ENCODE data around the gene SCUBE1.
"Not testable (repeated sequence)": the region's sequence is repeated elsewhere in the genome, so short reads cannot be mapped to it uniquely, and the experiment has no call there.

The SCUBE1 gene

DNA sequence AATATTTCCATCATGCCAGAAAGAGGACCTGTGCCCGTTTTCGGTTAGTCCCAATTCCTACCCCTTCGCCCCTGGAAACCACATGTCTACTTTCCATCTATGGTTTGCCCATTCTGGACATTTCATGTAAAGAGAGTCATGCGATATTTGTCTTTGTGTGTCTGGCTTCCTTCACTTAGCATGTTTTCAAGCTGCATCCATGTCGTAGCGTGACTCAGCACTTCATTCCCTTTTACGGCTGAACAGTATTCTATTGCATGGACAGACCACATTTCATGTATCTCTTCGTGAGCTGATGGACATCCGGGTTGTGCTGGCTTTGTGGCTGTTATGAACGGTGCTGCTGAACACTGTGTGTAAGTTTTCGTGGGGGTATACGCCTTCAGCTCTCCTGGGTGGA lies 43.4 kb downstream of the SCUBE1 start:
- DNase-seq, result no peak

- no peak for DNase-seq
Measured at GRCh38 chr22:43298062-43298801, 44.9 kb downstream of the SCUBE1 start.

DNA sequence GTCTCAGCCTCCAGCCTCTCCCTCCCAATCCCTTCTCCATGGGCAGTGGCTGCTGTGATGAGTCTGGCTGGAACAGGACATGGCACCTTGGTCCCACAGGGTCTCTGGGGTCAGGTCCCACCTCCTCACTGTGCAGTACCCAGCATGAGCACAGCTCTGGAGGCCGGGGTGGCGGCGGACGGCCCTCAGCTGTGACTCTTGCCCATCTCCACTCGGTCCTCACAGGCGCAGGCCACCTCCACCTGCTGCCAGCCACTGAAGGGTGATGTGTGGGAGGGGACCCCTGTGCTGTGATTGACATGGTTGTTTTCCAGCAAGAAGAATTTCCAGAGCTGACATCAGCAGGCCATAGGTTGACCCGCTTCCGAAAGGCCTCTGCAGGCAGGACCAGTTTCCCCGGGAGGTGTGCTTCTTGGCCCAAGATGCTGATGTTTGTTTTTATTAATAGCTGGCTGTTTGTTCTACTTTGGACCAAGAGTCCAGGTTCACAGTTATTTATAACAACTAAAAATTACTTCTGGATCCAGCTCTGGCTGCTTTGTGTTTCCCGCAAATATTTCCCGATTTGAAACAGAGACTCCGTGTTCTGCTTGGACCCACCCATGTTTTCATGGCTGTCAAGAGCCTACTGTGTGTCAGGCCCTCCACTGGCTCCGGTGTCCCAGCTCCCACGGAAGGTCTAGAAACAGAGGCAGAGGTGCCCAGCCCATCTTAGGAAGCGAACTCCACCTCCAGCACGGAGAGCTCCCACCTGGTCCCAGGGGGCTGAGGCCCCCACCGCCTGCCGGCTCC lies 45.7 kb downstream of the SCUBE1 start:
- no peak for DNase-seq

- DNase-seq, result no peak
Measured at GRCh38 chr22:43296276-43296902, 46.8 kb downstream of the SCUBE1 start.

GRCh38 chr22:43295660-43296059 lies 47.5 kb downstream of the SCUBE1 start:
- DNase-seq, result no peak

DNA sequence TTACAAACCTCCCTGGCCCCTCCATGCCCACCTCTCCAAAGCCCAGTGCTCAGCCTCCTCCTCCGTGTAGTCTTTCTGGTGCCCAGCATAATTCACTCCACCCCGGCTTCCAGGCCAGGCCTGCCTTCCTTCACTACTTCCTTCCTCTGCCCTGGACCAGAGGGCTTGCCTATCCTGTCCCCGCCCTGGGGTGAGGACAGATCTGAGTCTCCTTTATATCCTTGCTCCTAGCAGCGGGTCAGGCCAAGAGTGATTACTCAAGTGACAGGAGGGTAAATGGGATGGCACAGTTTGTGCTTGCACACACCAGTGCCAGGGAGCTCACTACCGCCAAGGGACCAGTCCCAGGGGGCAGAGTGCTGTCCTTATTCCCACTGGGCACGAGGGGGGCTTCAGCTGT lies 48.0 kb downstream of the SCUBE1 start:
- no peak for DNase-seq

- no peak for DNase-seq
Measured at GRCh38 chr22:43293655-43294392, 49.3 kb downstream of the SCUBE1 start.

DNA sequence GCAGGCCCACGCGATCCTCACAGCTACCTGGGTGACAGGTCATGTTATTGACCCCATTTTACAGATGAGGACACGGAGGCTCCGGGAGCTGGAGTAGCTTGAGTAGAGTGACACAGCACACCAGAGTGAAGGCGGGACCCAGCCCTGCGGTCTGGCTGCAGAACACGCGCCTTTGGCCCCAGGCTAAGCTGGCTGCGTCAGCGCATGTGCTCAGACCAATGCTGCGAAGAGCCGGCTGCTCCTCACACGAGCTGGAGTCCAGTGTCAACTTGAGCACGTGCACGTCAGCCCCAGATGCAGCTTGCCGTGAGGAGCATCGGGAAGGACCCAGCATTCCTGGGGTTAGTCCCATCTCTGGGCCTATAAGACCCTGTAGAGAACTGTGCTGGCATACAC lies 49.9 kb downstream of the SCUBE1 start:
- no peak for DNase-seq

DNA sequence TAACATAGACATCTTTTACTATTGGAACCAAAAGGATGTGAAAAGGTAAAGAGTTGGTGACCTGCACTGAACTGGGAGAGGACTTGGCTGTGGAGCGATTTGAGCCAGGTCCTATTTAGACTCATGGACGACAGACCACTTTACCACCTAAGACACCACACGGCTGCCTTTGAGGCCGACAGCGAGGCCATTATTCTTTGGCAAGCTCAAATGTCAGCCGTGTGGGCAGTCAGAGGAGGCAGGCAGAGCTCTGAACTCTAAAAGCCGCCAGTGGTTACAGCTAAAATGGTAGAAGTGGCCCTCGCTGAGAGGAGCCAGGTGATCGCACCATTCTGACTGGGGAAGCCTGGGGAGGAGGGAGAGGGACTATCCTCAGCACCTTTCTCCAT lies 50.5 kb downstream of the SCUBE1 start:
- no peak for DNase-seq

DNA sequence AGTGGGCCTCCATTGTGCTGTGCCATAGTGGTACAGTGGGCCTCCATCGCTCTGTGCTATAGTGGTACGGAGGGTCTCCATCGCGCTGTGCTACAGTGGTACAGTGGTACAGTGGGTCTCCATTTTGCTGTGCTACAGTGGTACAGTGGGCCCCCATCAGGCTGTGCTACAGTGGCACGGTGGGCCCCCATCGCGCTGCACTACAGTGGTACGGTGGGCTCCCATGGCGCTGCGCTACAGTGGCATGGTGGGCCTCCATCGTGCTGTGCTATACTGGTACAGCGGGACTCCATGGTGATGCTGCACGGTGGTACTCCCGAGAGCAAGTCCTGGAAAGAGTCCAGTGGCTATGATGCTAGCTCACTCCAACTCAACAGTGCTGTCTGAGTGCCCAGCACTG lies 51.8 kb downstream of the SCUBE1 start:
- no peak for DNase-seq

- no peak for DNase-seq
Measured at GRCh38 chr22:43289976-43290721, 53.0 kb downstream of the SCUBE1 start.

- no peak for DNase-seq
Measured at GRCh38 chr22:43289531-43289963, 53.6 kb downstream of the SCUBE1 start.

DNA sequence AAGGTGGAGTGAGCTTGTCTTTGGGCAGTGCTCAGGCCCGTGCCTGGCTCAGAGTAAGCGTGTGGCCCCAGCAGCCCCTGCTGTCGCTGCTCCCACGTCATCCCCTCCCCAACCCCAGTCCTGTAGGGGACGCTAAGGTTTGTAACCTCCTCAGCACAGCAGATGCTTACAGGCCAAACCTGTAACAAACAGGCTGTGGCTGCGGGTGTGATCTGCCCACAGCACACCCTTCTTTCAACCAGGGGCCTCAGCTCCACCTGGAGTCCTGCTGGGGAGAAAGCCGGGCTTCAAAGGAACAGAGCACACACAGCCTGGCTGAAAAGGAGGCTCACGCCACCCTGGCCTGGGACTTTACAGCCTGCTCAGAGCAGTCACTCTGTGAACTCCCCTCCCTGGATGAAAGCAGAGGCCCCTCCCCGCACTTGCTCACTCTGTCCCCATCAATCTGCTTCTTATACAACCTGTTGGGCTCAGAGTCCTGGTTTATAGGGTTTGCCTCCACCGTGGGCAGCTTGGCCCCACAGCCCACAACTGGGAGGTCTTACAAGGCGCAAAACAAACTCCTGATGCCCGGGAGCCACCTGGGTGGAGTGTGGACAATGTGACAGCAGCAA lies 54.3 kb downstream of the SCUBE1 start:
- DNase-seq, result no peak

- no peak for DNase-seq
Measured at GRCh38 chr22:43288378-43288777, 54.8 kb downstream of the SCUBE1 start.

DNA sequence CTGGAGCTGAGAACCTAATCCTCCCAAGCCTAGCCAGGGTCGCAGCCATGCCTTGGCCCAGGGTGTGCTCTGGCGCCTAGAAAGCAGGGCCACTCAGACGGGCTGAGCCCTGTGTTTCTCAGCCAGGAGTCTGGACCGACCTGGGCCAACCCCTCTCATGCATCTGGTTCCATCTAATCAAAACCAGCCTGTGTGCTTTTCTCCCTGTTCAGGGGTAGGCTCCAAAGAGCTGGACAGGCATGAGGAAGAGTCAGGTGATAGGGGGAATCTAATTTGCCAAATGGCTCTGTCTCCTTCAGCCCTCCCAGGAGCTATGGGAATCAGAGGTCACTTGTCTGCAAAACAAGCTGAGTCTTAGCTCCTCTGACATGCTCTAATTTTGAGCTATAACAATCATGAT lies 55.7 kb downstream of the SCUBE1 start:
- DNase-seq, result no peak

GRCh38 chr22:43281394-43281793 lies 61.8 kb downstream of the SCUBE1 start:
- DNase-seq, result no peak

- not testable (repeated sequence) for DNase-seq
Measured at GRCh38 chr22:43280523-43280886, 62.7 kb downstream of the SCUBE1 start.

GRCh38 chr22:43279867-43280522 lies 63.2 kb downstream of the SCUBE1 start:
- DNase-seq, result no peak

GRCh38 chr22:43277987-43278601 lies 65.1 kb downstream of the SCUBE1 start:
- DNase-seq, result no peak

GRCh38 chr22:43277091-43277490 lies 66.1 kb downstream of the SCUBE1 start:
- DNase-seq, result no peak

GRCh38 chr22:43276321-43276720 lies 66.9 kb downstream of the SCUBE1 start:
- no peak for DNase-seq

Measured in stimulated activated CD4-positive, alpha-beta T cell treated with anti-CD3 and anti-CD28 coated beads, Interleukin-1b, Interleukin-23, amount 100 ng/mL, for 48 hours (primary cell).